Smooth muscle cell (in vitro differentiated cells): Measurements from ENCODE around the gene PAX8. TPM values are rescaled to one million over a fixed set of nuclear protein-coding genes. Genes with fewer than 3 reads are reported as not detected.

ENCODE experiments used
- DNase-seq: peaks from one replicate; lab custom pipeline; 2025; ENCODE audit not compliant: unreplicated experiment; lab: John Stamatoyannopoulos, UW
- H2AFZ ChIP-seq: fragments of 200-600 bp; sonication (generic); 2 replicates; pipeline ENCODE4 v1.6.0; 2016; ENCODE audit warnings: antibody characterized with exemption, low read depth, mild to moderate bottlenecking
- H3F3A ChIP-seq: fragments of 200-600 bp; sonication (generic); 2 replicates; pipeline ENCODE4 v1.6.0; 2017; ENCODE audit warnings: antibody characterized with exemption, low read depth
- H3K27ac ChIP-seq: fragments of 200-600 bp; sonication (generic); 2 replicates; pipeline ENCODE4 v1.5.1; 2016; ENCODE audit warnings: low read depth, mild to moderate bottlenecking
- H3K27me3 ChIP-seq: fragments of 200-600 bp; sonication (generic); 2 replicates; pipeline ENCODE4 v1.6.1; 2016; ENCODE audit warnings: low read depth, mild to moderate bottlenecking
- H3K36me3 ChIP-seq: fragments of 200-600 bp; sonication (generic); 2 replicates; pipeline ENCODE4 v1.5.1; 2016; ENCODE audit warnings: low read depth
- H3K4me1 ChIP-seq: fragments of 200-600 bp; sonication (generic); 2 replicates; pipeline ENCODE4 v1.5.1; 2016; ENCODE audit warnings: low read depth
- H3K4me2 ChIP-seq: fragments of 200-600 bp; sonication (generic); 2 replicates; pipeline ENCODE4 v1.6.0; 2016; ENCODE audit warnings: mild to moderate bottlenecking
- H3K4me3 ChIP-seq: fragments of 200-600 bp; sonication (generic); 2 replicates; pipeline ENCODE4 v1.5.1; 2016; ENCODE audit warnings: mild to moderate bottlenecking
- H3K79me2 ChIP-seq: fragments of 200-600 bp; sonication (generic); 2 replicates; pipeline ENCODE4 v1.6.0; 2016; ENCODE audit warnings: low read depth, mild to moderate bottlenecking
- H3K9ac ChIP-seq: fragments of 200-600 bp; sonication (generic); 2 replicates; pipeline ENCODE4 v1.6.0; 2016; ENCODE audit warnings: low read depth
- H3K9me3 ChIP-seq: fragments of 200-600 bp; sonication (generic); replicated peaks from 2 replicates; pipeline ENCODE4 v1.5.1; 2016; ENCODE audit warnings: low read depth
- H4K20me1 ChIP-seq: fragments of 200-600 bp; sonication (generic); 2 replicates; pipeline ENCODE4 v1.6.0; 2016; ENCODE audit warnings: low read depth
- WGBS: methylation state at CpG from one replicate; pipeline ENCODE4 v1.1.7; 2016; ENCODE audit warnings: low lambda C conversion rate; 5-methylcytosine and 5-hydroxymethylcytosine counted together
- polyA plus RNA-seq: library from polyadenylated mRNA; unstranded; fragments of >200 nt; fragmentation: Nextera tagmentation; extraction: Ambion mirVana; gene quantifications from 2 replicates; pipeline ENCODE4 v1.2.1, GENCODE V29; 2016
- total RNA-seq: library from RNA; depleted of rRNA; stranded (reverse); fragments of >200 nt; gene quantifications from 2 replicates; pipeline ENCODE4 v1.2.3, GENCODE V29; 2014
- TF ChIP-seq, protein P1 (sequence below): fragments of 200-600 bp; sonication (generic); IDR thresholded peaks from 2 replicates; pipeline ENCODE4 v1.5.1; 2017; ENCODE audit warnings: borderline replicate concordance, mild to moderate bottlenecking, antibody characterized with exemption; ENCODE audit not compliant: insufficient read depth, poor library complexity, severe bottlenecking

Gene PAX8
- total and polyA plus RNA-seq, 2 experiments from 2014 or later = not detected

DNA sequence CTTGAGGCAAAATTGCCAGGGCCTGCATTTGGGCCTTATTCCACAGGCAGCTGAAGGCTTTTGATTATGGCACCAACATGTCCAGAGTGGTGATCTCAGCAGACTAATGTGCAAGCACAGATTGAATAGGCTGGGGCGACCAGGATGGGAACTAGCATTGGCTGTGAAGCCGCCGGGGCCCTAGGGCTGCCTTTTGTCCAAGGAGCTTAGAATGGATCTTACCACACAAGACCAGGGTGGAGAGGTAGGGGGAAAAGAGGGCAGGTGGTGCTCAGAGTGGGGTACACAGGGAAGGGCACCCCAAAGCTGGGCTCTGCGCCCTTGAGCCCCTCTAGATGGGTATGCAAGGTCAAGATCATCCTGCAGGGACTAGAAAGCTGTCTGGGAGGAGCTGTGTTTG, 81.9 kb downstream of the PAX8 start:
- Histone ChIP-seq H3K4me2 (no peak overlapping the region), H3F3A (no peaks in the 10 kb centered on the region), H3K4me1 (no peaks in the 10 kb centered on the region), H3K27ac (no peak overlapping the region), H4K20me1 (no peaks in the 10 kb centered on the region), H3K79me2 (no peaks in the 10 kb centered on the region), H3K36me3 (no peaks in the 10 kb centered on the region), H3K9me3 (no peaks in the 10 kb centered on the region), H3K27me3 (no peaks in the 10 kb centered on the region), H3K9ac (no peak overlapping the region), H2AFZ (no peak overlapping the region), H3K4me3 (no peak overlapping the region)
- 97% methylated on average over 4 of the region's 4 CpGs for WGBS
- TF ChIP-seq, protein P1, sequence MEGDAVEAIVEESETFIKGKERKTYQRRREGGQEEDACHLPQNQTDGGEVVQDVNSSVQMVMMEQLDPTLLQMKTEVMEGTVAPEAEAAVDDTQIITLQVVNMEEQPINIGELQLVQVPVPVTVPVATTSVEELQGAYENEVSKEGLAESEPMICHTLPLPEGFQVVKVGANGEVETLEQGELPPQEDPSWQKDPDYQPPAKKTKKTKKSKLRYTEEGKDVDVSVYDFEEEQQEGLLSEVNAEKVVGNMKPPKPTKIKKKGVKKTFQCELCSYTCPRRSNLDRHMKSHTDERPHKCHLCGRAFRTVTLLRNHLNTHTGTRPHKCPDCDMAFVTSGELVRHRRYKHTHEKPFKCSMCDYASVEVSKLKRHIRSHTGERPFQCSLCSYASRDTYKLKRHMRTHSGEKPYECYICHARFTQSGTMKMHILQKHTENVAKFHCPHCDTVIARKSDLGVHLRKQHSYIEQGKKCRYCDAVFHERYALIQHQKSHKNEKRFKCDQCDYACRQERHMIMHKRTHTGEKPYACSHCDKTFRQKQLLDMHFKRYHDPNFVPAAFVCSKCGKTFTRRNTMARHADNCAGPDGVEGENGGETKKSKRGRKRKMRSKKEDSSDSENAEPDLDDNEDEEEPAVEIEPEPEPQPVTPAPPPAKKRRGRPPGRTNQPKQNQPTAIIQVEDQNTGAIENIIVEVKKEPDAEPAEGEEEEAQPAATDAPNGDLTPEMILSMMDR = no peak
- DNase-seq = no peak

DNA sequence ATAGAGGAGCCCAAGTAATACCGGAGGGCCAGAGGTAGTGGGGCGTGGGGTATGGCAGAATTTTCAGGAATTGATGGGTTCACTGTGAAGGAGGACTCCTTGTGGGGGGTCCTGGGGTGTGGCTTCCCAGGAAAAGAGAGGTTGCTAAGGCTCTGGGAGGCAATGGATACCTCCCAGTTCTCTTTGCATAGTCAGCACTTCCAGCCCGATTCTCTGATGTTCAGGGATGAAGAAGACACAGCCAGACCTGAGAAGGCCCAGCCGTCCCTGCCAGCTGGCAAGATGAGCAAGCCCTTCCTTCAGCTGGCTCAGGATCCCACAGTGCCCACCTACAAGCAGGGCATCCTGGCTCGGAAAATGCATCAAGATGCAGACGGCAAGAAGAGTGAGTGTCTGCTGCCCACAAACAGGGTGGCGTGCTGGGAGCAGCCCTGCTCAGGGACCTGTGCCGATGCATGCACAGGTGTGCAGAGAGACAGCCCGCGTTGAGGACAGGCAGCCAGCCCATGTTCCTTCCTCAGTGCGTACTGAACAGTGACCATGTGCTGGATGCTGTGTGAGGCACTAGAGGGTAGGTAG, 82.7 kb downstream of the PAX8 start:
- no peaks in the 10 kb centered on the region for H3K9me3 ChIP-seq
- no peaks in the 10 kb centered on the region for H3F3A ChIP-seq
- no peak overlapping the region for H2AFZ ChIP-seq
- H3K4me3 ChIP-seq = no peak overlapping the region
- H3K9ac ChIP-seq = no peak overlapping the region
- no peaks in the 10 kb centered on the region for H3K79me2 ChIP-seq
- H3K27ac ChIP-seq = no peak overlapping the region
- H3K4me2 ChIP-seq = no peak overlapping the region
- no peak for DNase-seq
- 96% methylated on average over 11 of the region's 11 CpGs for WGBS
- TF ChIP-seq, protein P1 = no peak
- H3K36me3 ChIP-seq = no peaks in the 10 kb centered on the region
- no peaks in the 10 kb centered on the region for H4K20me1 ChIP-seq
- no peaks in the 10 kb centered on the region for H3K4me1 ChIP-seq
- H3K27me3 ChIP-seq = no peaks in the 10 kb centered on the region

DNA sequence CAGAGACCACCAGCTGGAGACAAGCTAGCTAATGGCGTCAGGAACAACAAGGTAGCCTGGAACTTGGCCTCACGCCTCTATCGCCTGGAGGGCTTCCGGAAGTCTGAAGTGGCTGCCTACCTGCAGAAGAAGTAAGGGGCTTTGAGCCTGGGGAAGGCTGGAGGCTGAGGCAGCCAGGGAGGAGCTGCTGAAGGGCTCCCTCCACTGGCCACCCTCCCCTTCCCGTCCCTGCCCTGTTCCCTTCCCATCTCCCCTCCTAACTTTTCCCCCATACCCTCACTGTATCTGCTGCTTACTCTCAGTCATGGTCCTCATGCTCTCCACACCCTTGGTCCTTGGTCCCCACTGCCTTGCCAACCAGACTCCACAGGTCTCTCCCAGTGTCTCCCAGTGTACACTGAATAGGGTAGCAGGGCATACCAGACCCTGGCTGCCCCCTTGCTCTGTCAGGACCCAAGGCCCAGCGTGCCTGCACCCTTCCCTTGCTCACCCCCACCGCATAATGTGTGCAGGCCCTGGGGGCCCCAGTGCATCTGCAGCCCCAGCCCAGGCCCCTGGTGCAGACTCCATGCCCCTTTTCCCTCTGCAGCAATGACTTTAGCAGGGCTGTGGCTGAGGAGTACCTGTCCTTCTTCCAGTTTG, 86.1 kb downstream of the PAX8 start:
- Histone ChIP-seq H3F3A (no peaks in the 10 kb centered on the region), H3K4me2 (no peak overlapping the region), H3K4me1 (no peaks in the 10 kb centered on the region), H3K79me2 (no peaks in the 10 kb centered on the region), H3K9ac (no peak overlapping the region), H3K9me3 (no peaks in the 10 kb centered on the region), H4K20me1 (no peaks in the 10 kb centered on the region), H3K36me3 (no peaks in the 10 kb centered on the region), H2AFZ (no peak overlapping the region), H3K4me3 (no peak overlapping the region), H3K27me3 (no peaks in the 10 kb centered on the region), H3K27ac (no peak overlapping the region)
- 85% methylated on average over 6 of the region's 7 CpGs for WGBS
- DNase-seq = no peak
- TF ChIP-seq, protein P1 = no peak

DNA sequence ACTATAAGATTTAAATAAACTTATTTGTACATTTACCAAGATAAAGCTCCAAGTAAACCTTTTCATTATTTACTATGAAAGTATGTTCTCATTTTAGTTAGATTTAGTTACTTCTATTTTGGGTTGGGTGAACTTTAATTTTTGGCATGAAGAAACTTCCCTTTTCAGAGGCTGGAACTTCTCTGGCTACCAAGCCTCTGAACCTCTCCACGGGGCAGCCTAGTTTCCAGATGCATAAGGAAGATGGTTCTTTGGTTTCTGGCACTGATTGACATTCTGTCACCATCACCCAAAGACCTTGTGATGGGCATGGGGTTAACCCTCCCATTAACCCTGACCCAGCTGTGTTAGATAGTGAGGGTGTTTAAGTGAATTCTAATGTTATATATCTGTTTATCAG, 87.8 kb downstream of the PAX8 start:
- no peaks in the 10 kb centered on the region for H3F3A ChIP-seq
- H3K4me3 ChIP-seq = no peak overlapping the region
- no peak overlapping the region for H3K27ac ChIP-seq
- H3K4me1 ChIP-seq = no peaks in the 10 kb centered on the region
- no peak overlapping the region for H3K9ac ChIP-seq
- H2AFZ ChIP-seq = no peak overlapping the region
- no peaks in the 10 kb centered on the region for H4K20me1 ChIP-seq
- DNase-seq = no peak
- TF ChIP-seq, protein P1 = no peak
- no peaks in the 10 kb centered on the region for H3K27me3 ChIP-seq
- no peak overlapping the region for H3K4me2 ChIP-seq
- WGBS = 90% methylated on average over 1 of the region's 1 CpG
- H3K9me3 ChIP-seq = no peaks in the 10 kb centered on the region
- H3K36me3 ChIP-seq = no peaks in the 10 kb centered on the region
- no peaks in the 10 kb centered on the region for H3K79me2 ChIP-seq
